Activated CD4-positive, alpha-beta T cell treated with anti-CD3 and anti-CD28 coated beads for 24 hours (primary cell): ENCODE data around the gene MYZAP.

Experiments
- DNase-seq, 2 donors: peaks; one replicate each; pipeline ENCODE4 v3.0.0-alpha.2; 2020; ENCODE audit warnings: low read depth in 2 of 2

Gene MYZAP

GRCh38 chr15:57563416-57563815, 28.3 kb upstream of the MYZAP start:
- DNase-seq, result no peak

DNA sequence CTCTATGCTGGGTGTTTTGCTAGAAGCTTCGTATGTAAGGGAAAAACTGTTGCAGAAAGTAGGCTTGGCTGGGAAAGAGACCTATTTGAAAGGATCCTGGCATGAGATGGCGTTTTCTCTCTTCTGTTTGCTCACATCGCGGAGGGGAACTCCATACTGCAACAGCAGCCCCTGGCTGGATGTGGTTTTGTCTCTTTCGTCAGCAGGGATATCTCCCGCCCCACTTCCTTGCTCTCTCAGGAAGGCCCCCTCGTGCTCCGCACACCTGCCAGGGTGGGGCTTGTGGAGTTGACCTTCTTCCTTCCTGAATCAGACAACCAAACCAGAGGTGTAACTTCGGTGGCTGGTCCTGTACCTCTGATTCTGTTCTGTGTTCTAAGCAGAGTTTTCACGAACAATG, 26.4 kb upstream of the MYZAP start:
- DNase-seq, result no peak

- no peak for DNase-seq
These were observed 24.9 kb upstream of the MYZAP start for GRCh38 chr15:57566834-57567233.

DNA sequence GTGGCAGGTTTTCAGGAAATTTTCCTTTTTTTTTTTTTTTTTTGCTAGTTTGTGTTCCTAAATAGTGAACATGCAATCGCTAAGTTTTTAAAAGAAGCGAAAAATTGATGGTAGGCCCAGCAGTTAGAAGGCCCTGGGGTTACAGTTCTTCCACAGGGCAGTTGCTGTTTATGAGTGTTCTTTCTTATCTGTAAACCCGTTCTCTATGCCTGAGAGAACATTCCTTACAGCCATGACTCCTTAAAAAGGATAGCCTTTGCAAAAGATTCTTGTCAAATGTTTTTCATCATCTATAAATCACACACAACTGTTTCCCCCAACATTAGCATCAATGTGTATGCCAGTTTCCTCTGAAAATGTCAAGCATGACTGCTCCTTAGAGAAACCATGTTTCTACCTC, 23.8 kb upstream of the MYZAP start:
- no peak for DNase-seq

DNA sequence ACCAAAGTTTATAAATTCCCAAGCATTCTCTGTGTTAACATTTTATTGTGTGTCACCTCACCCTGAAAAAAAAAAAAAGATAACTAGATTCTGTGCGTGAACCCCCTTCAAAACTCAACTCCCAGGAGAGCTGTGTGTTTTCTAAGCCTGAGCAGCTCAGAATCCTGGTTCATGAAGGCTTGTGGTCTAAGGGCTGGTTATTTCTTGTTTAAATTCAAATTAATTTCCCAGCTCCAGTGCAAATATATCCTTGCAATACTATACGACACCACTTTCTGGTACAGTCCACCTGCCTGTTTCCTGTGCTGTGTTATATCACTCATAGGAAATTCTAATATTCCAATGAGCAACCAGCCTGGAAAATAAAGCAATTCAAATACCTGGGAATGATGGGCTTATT, 23.4 kb upstream of the MYZAP start:
- DNase-seq, result no peak

DNA sequence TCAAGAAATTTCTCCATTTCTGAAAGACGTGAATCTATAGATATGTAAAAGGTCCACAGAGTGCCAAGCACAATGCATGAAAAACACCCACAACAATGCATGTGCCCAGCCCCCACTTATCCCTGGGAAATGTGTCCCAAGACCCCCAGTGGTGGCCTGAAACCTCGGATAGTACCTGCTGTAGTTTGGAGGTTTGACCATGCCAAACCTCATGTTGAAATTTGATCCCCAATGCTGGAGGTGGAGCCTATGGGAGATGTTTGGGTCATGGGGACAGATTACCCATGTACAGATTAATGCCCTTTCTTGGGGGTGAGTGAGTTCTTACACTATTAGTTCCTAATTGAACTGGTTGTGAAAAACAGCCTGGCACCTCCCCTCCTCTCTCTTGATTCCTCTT, 21.4 kb upstream of the MYZAP start:
- DNase-seq, result no peak

GRCh38 chr15:57570994-57571393, 20.7 kb upstream of the MYZAP start:
- no peak for DNase-seq

GRCh38 chr15:57571725-57572124, 20.0 kb upstream of the MYZAP start:
- DNase-seq, result no peak

GRCh38 chr15:57572468-57572867, 19.2 kb upstream of the MYZAP start:
- no peak for DNase-seq

DNA sequence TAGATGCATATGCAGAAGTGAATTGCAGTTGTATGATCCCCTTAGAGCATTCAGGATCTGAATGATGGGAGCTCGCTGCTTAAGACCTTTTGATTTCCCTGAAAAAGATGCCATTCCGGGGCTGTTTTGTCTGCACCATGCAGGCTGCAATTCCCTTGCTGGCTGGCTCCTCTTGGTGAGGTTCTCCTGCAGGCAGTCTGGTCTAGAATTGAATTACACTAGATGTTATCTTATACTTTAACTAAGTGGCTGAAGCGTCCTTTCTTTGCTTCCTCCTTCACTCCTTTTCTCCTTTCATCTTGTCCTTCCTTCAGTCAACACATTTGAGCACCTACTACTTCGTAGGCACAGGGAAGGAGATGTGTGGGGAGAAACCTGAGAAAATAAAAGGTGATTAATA, 18.6 kb upstream of the MYZAP start:
- DNase-seq, result no peak

DNA sequence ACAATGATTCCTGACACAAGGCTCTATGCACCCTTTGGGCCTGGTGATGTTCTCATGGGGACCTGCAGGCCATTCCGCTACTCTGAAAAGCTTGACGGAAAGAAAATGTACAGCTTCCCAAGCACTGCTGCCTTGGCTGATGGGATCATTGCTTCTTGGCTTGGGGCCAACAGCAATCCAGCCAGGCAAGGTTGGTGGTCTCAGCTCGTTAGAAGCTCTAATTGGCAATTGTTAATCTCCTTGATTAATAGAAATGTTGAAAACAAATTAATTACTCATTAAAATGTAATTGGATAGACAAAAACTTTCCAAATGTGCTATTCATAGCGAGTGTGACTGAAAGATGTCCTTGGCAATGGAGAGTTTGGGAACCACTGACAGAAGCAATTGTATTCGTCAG, 16.3 kb upstream of the MYZAP start:
- no peak for DNase-seq

- no peak for DNase-seq
These were observed 13.3 kb upstream of the MYZAP start for GRCh38 chr15:57578288-57578900.

GRCh38 chr15:57580428-57580827, 11.3 kb upstream of the MYZAP start:
- no peak for DNase-seq

DNA sequence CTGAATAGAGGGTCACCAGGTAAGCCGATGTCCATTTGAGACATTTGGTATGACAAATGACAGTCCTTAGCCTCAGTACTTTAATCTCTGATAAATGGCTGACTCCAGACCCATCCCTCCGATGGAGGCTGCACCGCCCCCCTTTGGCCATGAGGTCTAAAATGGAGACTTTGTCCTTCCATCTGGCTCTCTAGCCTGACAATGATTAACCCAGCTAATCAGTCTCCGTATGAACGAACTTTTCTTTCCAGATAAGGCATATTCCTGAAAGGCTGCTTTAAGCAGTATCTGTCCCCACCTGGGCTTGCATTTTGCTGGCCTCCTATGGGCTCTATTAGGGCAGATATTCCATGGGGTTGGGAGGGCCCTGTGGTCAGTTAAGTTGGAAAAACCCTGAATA, 10.8 kb upstream of the MYZAP start:
- DNase-seq, result no peak

DNA sequence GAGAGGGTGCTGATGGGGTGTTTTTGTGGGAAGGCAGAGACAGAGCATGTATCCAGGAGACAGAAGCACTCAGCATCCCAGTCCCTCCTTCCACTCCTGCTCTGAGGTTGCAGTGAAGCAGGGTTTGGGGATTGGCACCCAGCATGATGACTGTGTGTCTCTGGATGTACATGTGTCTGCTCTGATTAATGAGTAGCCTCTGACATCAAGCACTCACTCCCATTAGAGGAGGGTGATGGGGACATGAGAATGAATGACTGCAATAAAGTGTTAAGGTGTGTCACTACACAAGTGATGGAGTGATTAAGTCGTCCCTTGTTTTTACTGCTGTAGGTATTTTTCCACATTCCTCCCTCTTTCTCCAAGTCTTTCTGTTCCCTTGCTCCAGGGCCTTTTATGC, 9.6 kb upstream of the MYZAP start:
- DNase-seq, result no peak

GRCh38 chr15:57583282-57583681, 8.4 kb upstream of the MYZAP start:
- no peak for DNase-seq

DNA sequence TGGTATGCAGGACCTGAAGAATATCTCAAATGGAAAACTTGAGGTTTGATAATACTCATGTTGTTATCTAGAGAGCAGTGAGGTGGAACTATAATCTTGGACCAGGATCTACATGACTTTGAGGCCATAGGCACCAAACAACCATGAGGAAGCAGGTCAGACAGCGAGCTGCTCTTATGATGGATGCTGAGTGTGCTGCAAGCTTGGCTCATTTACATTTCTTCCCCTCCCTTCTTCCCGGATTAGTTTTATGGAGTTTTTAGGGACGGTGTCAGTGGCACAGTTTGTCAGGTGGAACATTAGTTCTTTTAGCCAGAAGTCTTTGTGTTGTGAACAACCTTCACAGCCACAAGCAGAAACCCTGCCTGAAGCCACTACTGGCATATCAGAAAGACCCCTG, 8.0 kb upstream of the MYZAP start:
- no peak for DNase-seq

DNA sequence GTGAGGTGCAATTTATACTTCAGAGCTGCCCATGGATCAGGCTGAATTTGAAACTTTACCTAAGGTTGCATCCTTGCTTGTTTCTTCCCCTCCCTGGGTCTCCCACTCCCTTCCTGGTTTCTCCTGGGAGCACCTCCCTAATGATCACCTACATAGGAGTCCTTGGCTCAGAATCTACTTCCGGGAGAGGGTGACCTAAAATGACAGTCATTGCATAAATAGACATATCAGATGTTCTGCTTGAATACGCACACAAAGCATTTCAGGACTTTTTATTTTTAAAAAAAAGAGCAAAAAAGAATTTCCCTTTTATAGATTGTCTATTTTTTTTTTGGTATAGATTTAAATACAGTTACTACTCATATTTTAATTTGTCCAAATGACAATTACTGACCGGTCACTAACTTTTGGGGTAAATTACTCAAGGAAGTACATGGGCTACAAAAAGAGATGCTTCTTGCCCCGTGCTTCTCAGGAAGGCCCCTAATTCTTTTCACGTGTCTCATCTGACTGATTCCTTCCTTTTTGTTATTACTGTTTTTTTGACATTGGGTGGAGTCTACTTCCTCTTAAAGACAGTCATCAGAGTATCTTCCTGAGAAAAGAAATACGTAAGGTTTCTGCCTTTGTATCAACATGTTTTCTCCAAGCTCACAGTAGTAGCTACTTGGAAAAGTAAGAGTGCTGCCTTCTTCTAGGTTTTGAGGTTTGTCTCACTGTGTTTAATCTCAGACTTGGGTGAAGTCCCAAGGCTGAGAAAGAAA, 4.9 kb upstream of the MYZAP start:
- no peak for DNase-seq

DNA sequence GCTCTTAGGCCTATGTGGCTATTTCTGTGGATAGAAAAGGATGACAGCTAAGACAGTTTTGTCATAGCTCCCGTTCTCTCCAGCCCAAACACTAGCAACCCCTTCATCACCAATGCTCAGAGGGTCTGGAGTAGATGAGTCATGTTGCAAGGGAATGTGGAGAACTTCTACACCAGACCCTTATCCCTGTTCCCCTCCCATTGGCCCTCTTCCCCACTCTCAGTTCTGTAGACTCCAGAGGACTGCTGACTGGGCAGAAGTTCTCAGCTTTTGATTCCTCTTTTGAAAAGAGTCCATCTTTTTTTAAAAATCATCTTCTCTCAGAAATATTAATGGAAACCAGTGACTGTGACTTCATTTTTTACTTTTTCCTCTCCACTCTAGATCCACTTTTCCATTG, 2.4 kb upstream of the MYZAP start:
- no peak for DNase-seq

DNA sequence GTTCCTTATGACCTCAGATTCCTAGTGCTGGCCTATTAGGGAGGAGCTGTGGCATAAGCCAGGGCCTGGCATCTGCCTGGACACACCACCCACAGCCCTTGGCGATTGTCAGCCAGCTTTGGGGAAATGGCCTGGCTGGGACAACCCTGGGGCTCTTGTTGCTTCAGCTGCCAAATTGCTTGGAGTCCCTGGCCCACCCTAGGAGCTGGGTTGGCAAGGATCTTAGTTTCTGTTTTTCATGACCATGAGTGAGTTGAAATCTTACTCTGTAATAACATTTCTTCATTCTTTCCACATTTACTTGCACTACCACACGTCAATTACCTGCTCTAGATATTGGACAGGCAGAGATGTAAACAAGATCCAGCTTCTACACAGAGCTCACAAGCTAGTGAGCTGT, 1.9 kb upstream of the MYZAP start:
- no peak for DNase-seq

DNA sequence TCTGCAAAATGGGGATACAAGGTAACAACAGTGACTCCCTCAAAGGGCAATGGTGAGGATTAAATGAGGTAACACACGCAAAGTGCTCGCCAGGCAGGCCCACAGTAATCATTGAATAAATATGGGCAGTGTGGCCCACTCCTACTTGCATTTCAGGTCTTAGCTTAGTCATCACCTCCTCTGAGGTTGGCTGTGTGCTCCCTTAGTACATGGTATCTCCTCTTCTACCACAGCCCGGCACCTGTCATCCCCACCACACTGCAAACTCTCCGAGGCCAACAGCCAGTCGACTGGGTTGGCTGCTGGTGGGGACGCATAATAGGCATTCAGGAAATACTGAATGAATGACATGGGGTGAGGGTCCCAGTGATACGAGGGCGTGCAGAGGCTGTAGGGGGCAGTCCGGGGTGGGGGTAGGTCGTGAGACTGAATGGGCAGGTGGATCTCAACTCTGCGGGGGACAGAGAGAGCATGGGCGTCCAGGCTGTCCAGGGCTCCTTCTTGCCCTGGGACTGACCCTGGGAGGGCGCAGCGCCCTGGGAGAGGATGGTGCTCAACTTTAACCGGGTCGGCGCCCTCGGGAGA, 375 bp upstream of the MYZAP start:
- no peak for DNase-seq

- no peak for DNase-seq
These were observed 722 bp downstream of the MYZAP start for GRCh38 chr15:57592426-57592825.

GRCh38 chr15:57592836-57593420, 1.2 kb downstream of the MYZAP start:
- DNase-seq, result no peak
